Immature natural killer cell (primary cell): ENCODE results near the gene NTMT1. TPM values are rescaled to one million over a fixed set of nuclear protein-coding genes. Genes with fewer than 3 reads are reported as not detected.
"Not testable (repeated sequence)": the region's sequence is repeated elsewhere in the genome, so short reads cannot be mapped to it uniquely, and the experiment has no call there.

Source experiments
- DNase-seq, 3 donors: peaks; one replicate each; pipeline ENCODE4 v3.0.0; 2022; ENCODE audit warnings: mixed read lengths in 1 of 3
- H3K27ac Mint-ChIP-seq, 6 donors: one replicate each; pipeline ENCODE4 v1.8.0; 2020; ENCODE audit warnings: mixed read lengths in 6 of 6, mild to moderate bottlenecking in 5 of 6, inconsistent platforms in 4 of 6, moderate library complexity in 3 of 6
- H3K27me3 Mint-ChIP-seq, 3 donors: one replicate each; pipeline ENCODE4 v1.8.0; 2020 to 2021; ENCODE audit warnings: low read depth in 3 of 3, mild to moderate bottlenecking in 3 of 3, mixed read lengths in 3 of 3, moderate library complexity in 3 of 3, inconsistent platforms in 1 of 3
- H3K36me3 Mint-ChIP-seq, 3 donors: one replicate each; pipeline ENCODE4 v1.8.0; 2020; ENCODE audit warnings: mixed read lengths in 3 of 3, inconsistent platforms in 2 of 3, mild to moderate bottlenecking in 2 of 3
- H3K4me1 Mint-ChIP-seq, 2 donors: one replicate each; pipeline ENCODE4 v1.8.0; 2020; ENCODE audit warnings: inconsistent platforms in 2 of 2, mild to moderate bottlenecking in 2 of 2, mixed read lengths in 2 of 2, moderate library complexity in 1 of 2
- H3K4me3 Mint-ChIP-seq, 5 donors: one replicate each; pipeline ENCODE4 v1.8.0; 2020; ENCODE audit warnings: mild to moderate bottlenecking in 5 of 5, mixed read lengths in 5 of 5, inconsistent platforms in 3 of 5, moderate library complexity in 3 of 5
- H3K9me3 Mint-ChIP-seq, 6 donors: one replicate each; pipeline ENCODE4 v1.8.0; 2020; ENCODE audit warnings: mild to moderate bottlenecking in 6 of 6, mixed read lengths in 6 of 6, inconsistent platforms in 4 of 6, moderate library complexity in 3 of 6
- polyA plus RNA-seq, 3 donors: library from polyadenylated mRNA; unstranded; fragments of 300-500 nt; fragmentation: Illumina TruSeq; gene quantifications; one replicate each; pipeline ENCODE4 v1.2.3, GENCODE V29; 2021

NTMT1 gene
- polyA plus RNA-seq, 3 donors from 2014 or later, result 33.8 to 41.3 (median 35.8) TPM

- DNase-seq, result no peak
- Mint-ChIP-seq H3K27me3 (peaks cover 0 to 2% (median 0%) of the 10 kb centered on the region in 3 donors), H3K36me3 (no peaks in the 10 kb centered on the region), H3K4me1 (no peaks in the 10 kb centered on the region), H3K9me3 (no peaks in the 10 kb centered on the region), H3K27ac (no peak overlapping the region), H3K4me3 (no peak overlapping the region)
These were observed 24.8 kb downstream of the NTMT1 start for GRCh38 chr9:129650680-129651235.

- H3K36me3 Mint-ChIP-seq, result no peaks in the 10 kb centered on the region
- H3K4me3 Mint-ChIP-seq, result no peak overlapping the region
- no peak overlapping the region for H3K27ac Mint-ChIP-seq
- no peak for DNase-seq
- H3K27me3 Mint-ChIP-seq, result peaks cover 0 to 2% (median 0%) of the 10 kb centered on the region in 3 donors
- H3K9me3 Mint-ChIP-seq, result peaks cover 0 to 4% (median 0%) of the 10 kb centered on the region in 6 donors
- H3K4me1 Mint-ChIP-seq, result no peaks in the 10 kb centered on the region
These were observed 28.0 kb downstream of the NTMT1 start for GRCh38 chr9:129653823-129654553.

GRCh38 chr9:129654554-129655040, 28.6 kb downstream of the NTMT1 start:
- Mint-ChIP-seq H3K4me3 (no peak overlapping the region), H3K27me3 (peaks cover 0 to 2% (median 0%) of the 10 kb centered on the region in 3 donors), H3K36me3 (no peaks in the 10 kb centered on the region)

GRCh38 chr9:129655154-129655553, 29.2 kb downstream of the NTMT1 start:
- Mint-ChIP-seq H3K36me3 (no peaks in the 10 kb centered on the region), H3K9me3 (peaks cover 0 to 4% (median 0%) of the 10 kb centered on the region in 6 donors), H3K4me3 (no peak overlapping the region), H3K4me1 (no peaks in the 10 kb centered on the region), H3K27ac (no peak overlapping the region), H3K27me3 (peaks cover 0 to 1% (median 0%) of the 10 kb centered on the region in 3 donors)
- DNase-seq, result no peak

More at GRCh38 chr9:129654554-129655040, 28.6 kb downstream of the NTMT1 start:
- no peaks in the 10 kb centered on the region for H3K4me1 Mint-ChIP-seq
- no peak for DNase-seq
- H3K27ac Mint-ChIP-seq, result no peak overlapping the region
- H3K9me3 Mint-ChIP-seq, result peaks cover 0 to 4% (median 0%) of the 10 kb centered on the region in 6 donors

GRCh38 chr9:129655696-129656095, 29.7 kb downstream of the NTMT1 start:
- Mint-ChIP-seq H3K27ac (no peak overlapping the region), H3K4me3 (no peak overlapping the region), H3K9me3 (peaks cover 0 to 4% (median 0%) of the 10 kb centered on the region in 6 donors), H3K4me1 (no peaks in the 10 kb centered on the region), H3K27me3 (peaks cover 0 to 1% (median 0%) of the 10 kb centered on the region in 3 donors), H3K36me3 (no peaks in the 10 kb centered on the region)
- no peak for DNase-seq

GRCh38 chr9:129656795-129657390, 30.9 kb downstream of the NTMT1 start:
- Mint-ChIP-seq H3K4me3 (no peak overlapping the region), H3K36me3 (no peaks in the 10 kb centered on the region), H3K27me3 (peaks cover 0 to 3% (median 0%) of the 10 kb centered on the region in 3 donors), H3K4me1 (no peaks in the 10 kb centered on the region), H3K9me3 (peaks cover 0 to 4% (median 0%) of the 10 kb centered on the region in 6 donors), H3K27ac (no peak overlapping the region)
- no peak for DNase-seq

GRCh38 chr9:129661029-129661428, 35.1 kb downstream of the NTMT1 start:
- Mint-ChIP-seq H3K4me3 (no peak overlapping the region), H3K27ac (no peak overlapping the region), H3K27me3 (peaks cover 0 to 9% (median 3%) of the 10 kb centered on the region in 3 donors), H3K36me3 (no peaks in the 10 kb centered on the region), H3K4me1 (peaks cover 0 to 3% of the 10 kb centered on the region in 2 donors), H3K9me3 (peaks cover 0 to 2% (median 0%) of the 10 kb centered on the region in 6 donors)
- DNase-seq, result no peak

GRCh38 chr9:129662239-129662638, 36.3 kb downstream of the NTMT1 start:
- H3K4me3 Mint-ChIP-seq, result not testable (repeated sequence)

GRCh38 chr9:129664746-129665388, 38.9 kb downstream of the NTMT1 start:
- Mint-ChIP-seq H3K36me3 (no peaks in the 10 kb centered on the region), H3K27me3 (peaks cover 7 to 13% (median 7%) of the 10 kb centered on the region in 3 donors), H3K4me3 (peak overlapping the region; percentile 58 to 82 (median 72)), H3K27ac (peak overlapping the region in 1 of 6 donors; percentile 40), H3K4me1 (peaks cover 0 to 3% of the 10 kb centered on the region in 2 donors), H3K9me3 (no peaks in the 10 kb centered on the region)
- DNase-seq, result no peak

More at GRCh38 chr9:129662239-129662638, 36.3 kb downstream of the NTMT1 start:
- H3K4me1 Mint-ChIP-seq, H3K36me3 Mint-ChIP-seq, H3K27me3 Mint-ChIP-seq, DNase-seq, H3K27ac Mint-ChIP-seq, H3K9me3 Mint-ChIP-seq: not testable (repeated sequence)

- Mint-ChIP-seq H3K27me3 (peaks cover 7 to 13% (median 8%) of the 10 kb centered on the region in 3 donors), H3K9me3 (no peaks in the 10 kb centered on the region), H3K4me3 (peak within 1 kb of the TSS; percentile 58 to 82 (median 72)), H3K27ac (peak within 1 kb of the TSS in 1 of 6 donors; percentile 40), H3K36me3 (no peaks in the 10 kb centered on the region), H3K4me1 (peaks cover 0 to 3% of the 10 kb centered on the region in 2 donors)
- DNase-seq, result peak; percentile 18 to 21 (median 20)
These were observed 39.4 kb downstream of the NTMT1 start, which contains the start of gene PRRX2 for GRCh38 chr9:129665389-129665775. Gene PRRX2, plus strand, starts transcription at chr9:129665647. Its CDS starts 221 bp downstream, at chr9:129665868.

- H3K27ac Mint-ChIP-seq, result no peak overlapping the region
- no peaks in the 10 kb centered on the region for H3K9me3 Mint-ChIP-seq
- H3K4me1 Mint-ChIP-seq, result peaks cover 0 to 3% of the 10 kb centered on the region in 2 donors
- H3K4me3 Mint-ChIP-seq, result peak overlapping the region in 3 of 5 donors; percentile 27 to 46 (median 36)
- no peak for DNase-seq
- H3K27me3 Mint-ChIP-seq, result peaks cover 7 to 9% (median 8%) of the 10 kb centered on the region in 3 donors
- H3K36me3 Mint-ChIP-seq, result no peaks in the 10 kb centered on the region
These were observed 40.0 kb downstream of the NTMT1 start for GRCh38 chr9:129665814-129666520.

GRCh38 chr9:129666575-129666974, 40.6 kb downstream of the NTMT1 start:
- H3K4me1 Mint-ChIP-seq, result peaks cover 0 to 3% of the 10 kb centered on the region in 2 donors
- peaks cover 7 to 9% (median 8%) of the 10 kb centered on the region in 3 donors for H3K27me3 Mint-ChIP-seq
- H3K9me3 Mint-ChIP-seq, result no peaks in the 10 kb centered on the region
- no peaks in the 10 kb centered on the region for H3K36me3 Mint-ChIP-seq
- no peak overlapping the region for H3K4me3 Mint-ChIP-seq
- H3K27ac Mint-ChIP-seq, result no peak overlapping the region
- DNase-seq, result no peak

GRCh38 chr9:129667378-129667777, 41.4 kb downstream of the NTMT1 start:
- DNase-seq, result no peak
- H3K27me3 Mint-ChIP-seq, result peaks cover 7 to 9% (median 8%) of the 10 kb centered on the region in 3 donors
- H3K4me3 Mint-ChIP-seq, result no peak overlapping the region
- H3K4me1 Mint-ChIP-seq, result peaks cover 0 to 3% of the 10 kb centered on the region in 2 donors
- no peak overlapping the region for H3K27ac Mint-ChIP-seq
- H3K9me3 Mint-ChIP-seq, result no peaks in the 10 kb centered on the region
- no peaks in the 10 kb centered on the region for H3K36me3 Mint-ChIP-seq
